Measurements from ENCODE around the gene PHF20. TPM values are rescaled to one million over a fixed set of nuclear protein-coding genes. Genes with fewer than 3 reads are reported as not detected.

PHF20 gene
- total and polyA plus RNA-seq, 2 of the 13 experiments (the other 11 are each of a cell fraction or from before 2014, with no cell fraction given) = 22.8 to 34.1 TPM

DNA sequence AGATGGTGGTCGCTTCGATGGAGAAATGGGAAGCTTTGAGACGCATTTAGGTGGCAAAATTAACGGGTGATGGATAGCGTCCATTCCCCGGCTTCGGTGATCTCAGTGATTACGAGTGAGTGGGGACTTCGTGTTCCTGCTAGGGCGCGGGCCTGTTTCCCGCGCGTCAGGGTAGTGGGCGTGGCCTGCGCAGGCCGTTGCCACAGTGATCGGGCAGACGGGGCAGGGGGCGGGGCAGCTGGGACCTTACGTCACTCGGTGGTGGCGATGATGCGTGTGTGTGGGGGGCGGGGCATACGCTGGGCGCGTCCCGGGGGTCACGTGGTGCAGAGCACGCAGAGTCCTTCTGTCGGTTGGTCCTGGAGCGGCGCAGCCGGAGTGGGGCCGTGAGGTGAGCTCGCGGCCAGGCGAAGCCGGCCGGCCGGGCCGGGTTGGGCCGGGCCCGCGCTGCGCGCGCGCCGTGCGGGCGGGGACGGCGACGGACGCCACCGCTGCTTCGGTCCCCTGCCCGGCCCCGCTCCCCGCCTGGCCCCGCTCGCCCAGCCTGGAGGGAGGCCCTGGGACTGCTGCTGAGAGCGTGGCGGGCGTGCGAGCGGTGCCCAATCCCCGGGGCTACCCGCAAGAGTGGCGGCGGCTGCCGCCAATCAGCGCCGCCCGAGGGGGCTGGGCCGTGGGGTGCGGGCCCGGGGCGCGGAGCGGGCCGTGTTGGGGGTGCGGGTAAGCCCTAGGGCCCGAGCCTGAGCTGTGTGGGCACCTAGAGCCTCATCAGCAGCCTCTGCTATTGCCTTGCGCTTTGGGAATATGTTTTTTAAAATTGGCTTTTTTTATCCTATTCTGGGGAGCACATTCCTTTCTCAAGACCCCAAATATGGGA lies at the start of gene PHF20 (continued):
- TF ChIP-seq ZNF18 (CRISPR knock-in tag; IDR thresholded peaks at IDR 0.05; ENCODE audit: insufficient replicate concordance) = peak; percentile 24
- peak; percentile 59; the same call in 1 of the 2 replicates for TF ChIP-seq ZNF34 (CRISPR knock-in tag; IDR thresholded peaks at IDR 0.05; ENCODE audit: borderline replicate concordance)
- TF ChIP-seq RARG (CRISPR knock-in tag; IDR thresholded peaks at IDR 0.05; ENCODE audit: low read depth) = no peak
- peak; percentile 85 for TF ChIP-seq CCDC6 (CRISPR knock-in tag; IDR thresholded peaks at IDR 0.05)
- peak; percentile 61; the same call in 1 of the 2 replicates for TF ChIP-seq ZFAT (CRISPR knock-in tag; conservative IDR thresholded peaks at IDR 0.05)
- TF ChIP-seq, protein P1, sequence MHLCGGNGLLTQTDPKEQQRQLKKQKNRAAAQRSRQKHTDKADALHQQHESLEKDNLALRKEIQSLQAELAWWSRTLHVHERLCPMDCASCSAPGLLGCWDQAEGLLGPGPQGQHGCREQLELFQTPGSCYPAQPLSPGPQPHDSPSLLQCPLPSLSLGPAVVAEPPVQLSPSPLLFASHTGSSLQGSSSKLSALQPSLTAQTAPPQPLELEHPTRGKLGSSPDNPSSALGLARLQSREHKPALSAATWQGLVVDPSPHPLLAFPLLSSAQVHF (CRISPR knock-in tag; IDR thresholded peaks at IDR 0.05) = peak; percentile 99
- TF ChIP-seq TMF1 (CRISPR knock-in tag; IDR thresholded peaks at IDR 0.05; ENCODE audit: low read depth) = peak; percentile 95
- peak; percentile 75 for TF ChIP-seq YEATS2 (CRISPR knock-in tag; IDR thresholded peaks at IDR 0.05; ENCODE audit: borderline replicate concordance)
- TF ChIP-seq, protein P2, sequence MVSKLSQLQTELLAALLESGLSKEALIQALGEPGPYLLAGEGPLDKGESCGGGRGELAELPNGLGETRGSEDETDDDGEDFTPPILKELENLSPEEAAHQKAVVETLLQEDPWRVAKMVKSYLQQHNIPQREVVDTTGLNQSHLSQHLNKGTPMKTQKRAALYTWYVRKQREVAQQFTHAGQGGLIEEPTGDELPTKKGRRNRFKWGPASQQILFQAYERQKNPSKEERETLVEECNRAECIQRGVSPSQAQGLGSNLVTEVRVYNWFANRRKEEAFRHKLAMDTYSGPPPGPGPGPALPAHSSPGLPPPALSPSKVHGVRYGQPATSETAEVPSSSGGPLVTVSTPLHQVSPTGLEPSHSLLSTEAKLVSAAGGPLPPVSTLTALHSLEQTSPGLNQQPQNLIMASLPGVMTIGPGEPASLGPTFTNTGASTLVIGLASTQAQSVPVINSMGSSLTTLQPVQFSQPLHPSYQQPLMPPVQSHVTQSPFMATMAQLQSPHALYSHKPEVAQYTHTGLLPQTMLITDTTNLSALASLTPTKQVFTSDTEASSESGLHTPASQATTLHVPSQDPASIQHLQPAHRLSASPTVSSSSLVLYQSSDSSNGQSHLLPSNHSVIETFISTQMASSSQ (IDR thresholded peaks at IDR 0.05; ENCODE audit: low read depth) = no peak
- TF ChIP-seq, protein P2 (CRISPR knock-in tag; IDR thresholded peaks at IDR 0.05; ENCODE audit: borderline replicate concordance) = peak; percentile 80
- TF ChIP-seq RCOR2 (CRISPR knock-in tag; IDR thresholded peaks at IDR 0.05) = peak; percentile 76
- TF ChIP-seq MAFK (conservative IDR thresholded peaks at IDR 0.05 in 1 of 2, IDR thresholded peaks at IDR 0.05 in 1 of 2; ENCODE audit: low read length in 2 of 2) = no peak
- TF ChIP-seq THAP9 (CRISPR knock-in tag; IDR thresholded peaks at IDR 0.05; ENCODE audit: borderline replicate concordance) = peak; percentile 87
- 0 out of 2 replicates have a peak, but pooled peaks have one; percentile 55 for TF ChIP-seq ATAD3A (CRISPR knock-in tag; IDR thresholded peaks at IDR 0.05)
- TF ChIP-seq TRIM24 (CRISPR knock-in tag; IDR thresholded peaks at IDR 0.05) = no peak
- TF ChIP-seq MLLT10 (CRISPR knock-in tag; IDR thresholded peaks at IDR 0.05) = no peak
- no peak for TF ChIP-seq TCF12 (IDR thresholded peaks at IDR 0.05)
- TF ChIP-seq TCF12 (CRISPR knock-in tag; IDR thresholded peaks at IDR 0.05) = peak; percentile 46
- TF ChIP-seq MED1 (CRISPR knock-in tag; IDR thresholded peaks at IDR 0.05) = peak; percentile 31; the same call in 1 of the 2 replicates
- no peak for TF ChIP-seq TP53 (CRISPR knock-in tag; conservative IDR thresholded peaks at IDR 0.05)
